Memory B cell (primary cell): ENCODE results near the gene TAGAP.
A peak's percentile ranks its signal among the peaks of the same experiment; 100 is the strongest.

Experiments used
- ATAC-seq: fragments of 150-1000 bp; cut with Tn5 transposase; 2 replicates; pipeline ENCODE4 v1.10.0; 2021; ENCODE audit warnings: low read depth, mild to moderate bottlenecking, moderate library complexity
- DNase-seq, 2 donors: peaks; one replicate each; pipeline ENCODE4 v3.0.0; 2022; ENCODE audit warnings: low spot score in 2 of 2
- H3K27ac Mint-ChIP-seq: one replicate; pipeline ENCODE4 v1.8.0; 2022; ENCODE audit warnings: mild to moderate bottlenecking, moderate library complexity, mixed read lengths
- H3K27me3 Mint-ChIP-seq: one replicate; pipeline ENCODE4 v1.8.0; 2022; ENCODE audit warnings: mixed read lengths
- H3K36me3 Mint-ChIP-seq: one replicate; pipeline ENCODE4 v1.8.0; 2022; ENCODE audit warnings: mild to moderate bottlenecking, mixed read lengths
- H3K4me1 Mint-ChIP-seq: one replicate; pipeline ENCODE4 v1.8.0; 2022; ENCODE audit warnings: mixed read lengths
- H3K4me3 Mint-ChIP-seq: one replicate; pipeline ENCODE4 v1.8.0; 2022; ENCODE audit warnings: mild to moderate bottlenecking, moderate library complexity, mixed read lengths
- H3K9me3 Mint-ChIP-seq: one replicate; pipeline ENCODE4 v1.8.0; 2022; ENCODE audit warnings: mixed read lengths

TAGAP gene

DNA sequence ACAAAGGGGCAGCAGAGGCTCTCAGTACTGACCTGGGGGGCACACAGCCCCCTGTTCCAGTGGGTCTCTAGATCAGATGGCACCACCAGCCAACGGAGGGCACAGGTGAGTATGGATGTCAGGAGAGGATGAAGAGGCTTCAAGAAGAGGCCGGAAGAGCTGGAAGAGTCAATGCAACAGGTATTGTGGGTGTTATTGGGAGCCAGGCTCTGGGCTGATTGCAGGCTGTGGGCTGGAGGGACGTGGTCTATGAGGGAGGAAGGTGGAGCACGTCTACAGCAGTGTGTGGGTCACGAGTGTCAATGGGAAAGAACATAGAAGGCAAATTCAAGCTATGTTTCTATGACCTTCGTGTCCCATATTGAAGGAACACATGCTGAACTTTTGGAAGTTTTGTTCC, 18.8 kb upstream of the TAGAP start:
- no peaks in the 10 kb centered on the region for H3K36me3 Mint-ChIP-seq
- H3K4me1 Mint-ChIP-seq, result peaks cover 47% of the 10 kb centered on the region
- H3K27ac Mint-ChIP-seq, result peak overlapping the region; percentile 98
- no peaks in the 10 kb centered on the region for H3K27me3 Mint-ChIP-seq
- DNase-seq (no peak), ATAC-seq (no peak)
- peak overlapping the region; percentile 0 for H3K4me3 Mint-ChIP-seq
- H3K9me3 Mint-ChIP-seq, result no peaks in the 10 kb centered on the region

- Mint-ChIP-seq H3K4me1 (peaks cover 45% of the 10 kb centered on the region), H3K27me3 (no peaks in the 10 kb centered on the region), H3K9me3 (no peaks in the 10 kb centered on the region), H3K36me3 (no peaks in the 10 kb centered on the region), H3K27ac (peak overlapping the region; percentile 98), H3K4me3 (peak overlapping the region; percentile 0)
- ATAC-seq (peak; percentile 58), DNase-seq (no peak)
Measured at GRCh38 chr6:159062976-159063375, 18.2 kb upstream of the TAGAP start.

DNA sequence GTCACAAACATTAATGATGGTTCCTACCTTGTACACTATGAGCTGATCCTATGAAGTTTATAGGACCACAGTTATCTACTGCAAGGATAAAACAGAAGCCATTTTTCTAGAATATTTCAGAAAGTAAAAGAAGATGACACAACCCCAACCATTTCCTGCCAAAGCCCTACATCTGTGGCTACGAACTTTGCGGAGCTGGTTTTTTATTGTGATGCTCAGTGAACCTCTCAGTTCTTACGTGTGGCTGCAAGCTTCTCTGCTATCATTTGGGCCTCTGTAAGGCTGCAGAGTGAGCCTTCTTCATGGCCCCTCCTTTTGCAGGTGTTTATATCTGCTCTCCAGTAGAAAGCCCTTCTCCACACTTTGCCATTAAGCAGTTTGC, 17.8 kb upstream of the TAGAP start:
- Mint-ChIP-seq H3K4me1 (peaks cover 45% of the 10 kb centered on the region), H3K4me3 (peak overlapping the region; percentile 0), H3K9me3 (no peaks in the 10 kb centered on the region), H3K27ac (peak overlapping the region; percentile 98), H3K36me3 (no peaks in the 10 kb centered on the region), H3K27me3 (no peaks in the 10 kb centered on the region)
- peak; percentile 87 for ATAC-seq
- DNase-seq, result peak in 1 of 2 donors; percentile 55

GRCh38 chr6:159061805-159062563, 17.2 kb upstream of the TAGAP start:
- ATAC-seq (peak; percentile 78), DNase-seq (peak in 1 of 2 donors; percentile 45)
- Mint-ChIP-seq H3K9me3 (no peaks in the 10 kb centered on the region), H3K4me3 (no peak overlapping the region), H3K4me1 (peaks cover 43% of the 10 kb centered on the region), H3K27me3 (no peaks in the 10 kb centered on the region), H3K36me3 (no peaks in the 10 kb centered on the region), H3K27ac (peak overlapping the region; percentile 98)

DNA sequence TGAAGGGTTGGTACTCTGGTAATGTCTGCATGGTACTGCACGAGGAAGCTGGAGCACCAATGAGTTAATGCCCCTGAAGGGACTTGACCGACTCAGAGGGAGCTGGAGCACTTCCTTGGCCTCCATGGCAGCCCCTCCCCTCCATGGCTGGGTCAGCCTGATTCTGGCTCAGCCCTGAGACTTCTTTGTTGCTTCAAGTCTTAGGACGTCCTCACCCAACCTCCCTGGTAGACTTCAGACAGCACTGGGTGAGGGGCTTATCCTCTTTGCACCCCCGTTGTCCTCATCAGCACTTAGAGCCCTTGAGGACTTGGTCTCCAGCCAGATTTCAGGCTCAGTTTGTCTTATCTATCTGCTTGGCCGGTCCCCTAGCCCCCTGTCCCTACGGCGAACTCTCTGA, 16.4 kb upstream of the TAGAP start:
- H3K4me3 Mint-ChIP-seq, result no peak overlapping the region
- H3K27ac Mint-ChIP-seq, result peak overlapping the region; percentile 98
- no peak for DNase-seq
- no peaks in the 10 kb centered on the region for H3K9me3 Mint-ChIP-seq
- H3K4me1 Mint-ChIP-seq, result peaks cover 44% of the 10 kb centered on the region
- no peaks in the 10 kb centered on the region for H3K27me3 Mint-ChIP-seq
- no peaks in the 10 kb centered on the region for H3K36me3 Mint-ChIP-seq
- no peak for ATAC-seq

DNA sequence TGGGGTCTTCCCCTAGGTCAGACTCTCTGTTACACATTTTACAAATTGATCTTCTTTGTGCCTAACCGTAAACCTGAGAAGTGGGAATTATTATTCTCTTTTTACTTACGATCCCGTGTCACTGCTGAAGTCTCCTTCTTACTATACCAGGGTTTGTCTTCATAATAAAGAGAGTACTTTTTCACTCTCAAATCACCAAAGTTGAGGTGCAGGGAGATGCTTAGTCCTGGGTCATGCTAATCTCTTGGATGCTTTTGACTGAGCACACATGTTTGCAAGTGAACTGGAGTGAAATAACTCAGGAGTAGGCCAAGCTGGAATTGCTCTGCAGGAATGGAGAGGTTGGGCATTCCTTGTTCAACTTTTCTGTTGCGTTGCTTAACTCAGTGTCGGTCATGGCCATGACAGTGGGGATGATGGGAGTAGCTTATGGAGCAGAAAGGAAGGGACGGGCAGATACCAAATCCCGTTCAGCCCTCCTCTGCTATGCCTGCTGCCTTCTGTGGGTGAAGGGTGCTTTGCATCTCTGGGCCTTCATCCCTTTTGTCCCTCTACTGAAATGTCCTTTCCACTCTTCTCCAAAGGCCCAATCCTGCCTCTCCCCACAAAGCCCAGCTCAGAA, 15.2 kb upstream of the TAGAP start:
- H3K27ac Mint-ChIP-seq, result peak overlapping the region; percentile 98
- no peak overlapping the region for H3K4me3 Mint-ChIP-seq
- H3K36me3 Mint-ChIP-seq, result no peaks in the 10 kb centered on the region
- peaks cover 52% of the 10 kb centered on the region for H3K4me1 Mint-ChIP-seq
- DNase-seq (no peak), ATAC-seq (no peak)
- no peaks in the 10 kb centered on the region for H3K27me3 Mint-ChIP-seq
- H3K9me3 Mint-ChIP-seq, result no peaks in the 10 kb centered on the region

GRCh38 chr6:159059141-159059540, 14.3 kb upstream of the TAGAP start:
- no peak overlapping the region for H3K4me3 Mint-ChIP-seq
- ATAC-seq, result no peak

GRCh38 chr6:159056899-159057298, 12.1 kb upstream of the TAGAP start:
- H3K4me1 Mint-ChIP-seq, result peaks cover 53% of the 10 kb centered on the region
- peak overlapping the region; percentile 17 for H3K27ac Mint-ChIP-seq
- H3K36me3 Mint-ChIP-seq, result no peaks in the 10 kb centered on the region
- H3K27me3 Mint-ChIP-seq, result no peaks in the 10 kb centered on the region
- no peak for ATAC-seq
- DNase-seq, result no peak
- H3K4me3 Mint-ChIP-seq, result no peak overlapping the region
- H3K9me3 Mint-ChIP-seq, result no peaks in the 10 kb centered on the region

More at GRCh38 chr6:159059141-159059540, 14.3 kb upstream of the TAGAP start:
- Mint-ChIP-seq H3K9me3 (no peaks in the 10 kb centered on the region), H3K27ac (peak overlapping the region; percentile 98), H3K27me3 (no peaks in the 10 kb centered on the region), H3K36me3 (no peaks in the 10 kb centered on the region), H3K4me1 (peaks cover 58% of the 10 kb centered on the region)
- DNase-seq, result no peak

DNA sequence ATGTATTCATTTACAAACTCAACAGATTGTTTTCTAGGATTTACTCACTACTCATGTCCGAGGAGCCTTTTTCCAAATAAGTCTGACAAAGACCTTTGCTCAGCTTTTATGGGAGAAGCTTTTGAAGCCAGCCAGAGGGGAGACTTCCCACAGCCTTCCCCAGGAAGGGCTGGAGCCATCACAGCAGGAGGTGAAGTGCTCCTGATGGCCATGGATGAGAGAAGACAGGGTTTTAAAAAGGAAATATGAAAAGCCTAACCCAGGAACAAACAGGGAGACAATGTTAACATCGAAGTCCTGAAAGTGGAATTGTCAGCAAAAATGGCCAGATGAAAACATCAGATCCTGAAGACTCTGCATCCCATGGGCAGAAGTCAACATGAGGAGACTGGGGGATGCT, 11.6 kb upstream of the TAGAP start:
- peak overlapping the region; percentile 33 for H3K4me3 Mint-ChIP-seq
- peaks cover 51% of the 10 kb centered on the region for H3K4me1 Mint-ChIP-seq
- no peaks in the 10 kb centered on the region for H3K36me3 Mint-ChIP-seq
- no peaks in the 10 kb centered on the region for H3K27me3 Mint-ChIP-seq
- DNase-seq (no peak), ATAC-seq (no peak)
- H3K9me3 Mint-ChIP-seq, result no peaks in the 10 kb centered on the region
- H3K27ac Mint-ChIP-seq, result peak overlapping the region; percentile 59

DNA sequence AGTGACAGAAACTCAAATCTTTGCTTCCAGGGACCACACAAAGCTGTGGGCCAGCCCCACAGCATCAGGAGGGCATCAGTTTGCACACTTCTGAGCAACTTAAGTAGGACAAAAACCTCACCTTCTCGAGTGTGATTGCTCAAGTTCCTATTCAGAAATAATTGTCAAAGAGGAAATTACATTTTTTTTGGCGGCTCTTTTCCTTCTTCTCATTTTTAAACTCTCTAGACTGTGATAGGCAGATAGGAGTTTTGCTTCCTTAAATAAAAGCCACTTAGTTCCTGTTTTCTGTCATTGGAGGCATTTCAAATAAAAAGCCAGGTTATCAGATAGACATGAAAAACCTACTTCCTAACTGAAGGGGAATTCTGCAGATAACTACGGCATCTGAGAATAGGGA, 11.2 kb upstream of the TAGAP start:
- peak overlapping the region; percentile 59 for H3K27ac Mint-ChIP-seq
- H3K4me3 Mint-ChIP-seq, result peak overlapping the region; percentile 33
- H3K36me3 Mint-ChIP-seq, result no peaks in the 10 kb centered on the region
- ATAC-seq (peak; percentile 84), DNase-seq (peak in 1 of 2 donors; percentile 42)
- H3K4me1 Mint-ChIP-seq, result peaks cover 50% of the 10 kb centered on the region
- H3K27me3 Mint-ChIP-seq, result no peaks in the 10 kb centered on the region
- no peaks in the 10 kb centered on the region for H3K9me3 Mint-ChIP-seq

GRCh38 chr6:159053781-159054398, 9.1 kb upstream of the TAGAP start:
- ATAC-seq (peak; percentile 29), DNase-seq (no peak)
- Mint-ChIP-seq H3K27me3 (no peaks in the 10 kb centered on the region), H3K4me3 (no peak overlapping the region), H3K4me1 (peaks cover 37% of the 10 kb centered on the region), H3K36me3 (no peaks in the 10 kb centered on the region), H3K9me3 (no peaks in the 10 kb centered on the region), H3K27ac (no peak overlapping the region)

DNA sequence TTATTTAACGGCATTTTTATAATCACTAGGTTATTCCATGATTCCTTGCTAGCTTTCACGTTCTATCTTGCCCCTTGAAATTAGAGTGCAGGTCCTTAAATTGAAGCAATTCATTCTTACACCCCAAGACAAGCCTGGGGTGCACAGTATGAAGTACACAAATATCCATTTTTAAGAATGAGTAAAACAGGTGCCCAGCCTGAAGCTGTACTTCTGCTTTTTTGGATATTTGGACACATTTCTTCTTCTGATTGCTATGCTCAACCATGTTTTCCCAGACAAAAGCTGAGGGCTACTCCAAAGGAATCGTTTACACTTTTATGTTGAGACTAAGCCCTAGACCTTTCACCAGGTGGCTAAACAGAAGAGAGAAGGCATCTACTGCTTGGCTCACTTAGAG, 7.9 kb upstream of the TAGAP start:
- H3K27ac Mint-ChIP-seq, result no peak overlapping the region
- no peak for DNase-seq
- H3K4me3 Mint-ChIP-seq, result peak overlapping the region; percentile 8
- no peaks in the 10 kb centered on the region for H3K36me3 Mint-ChIP-seq
- no peaks in the 10 kb centered on the region for H3K9me3 Mint-ChIP-seq
- H3K4me1 Mint-ChIP-seq, result peaks cover 41% of the 10 kb centered on the region
- peak; percentile 49 for ATAC-seq
- H3K27me3 Mint-ChIP-seq, result no peaks in the 10 kb centered on the region

- Mint-ChIP-seq H3K27ac (no peak overlapping the region), H3K4me1 (peaks cover 23% of the 10 kb centered on the region), H3K9me3 (no peaks in the 10 kb centered on the region), H3K36me3 (peaks cover 9% of the 10 kb centered on the region), H3K27me3 (no peaks in the 10 kb centered on the region), H3K4me3 (no peak overlapping the region)
- ATAC-seq, result no peak
- DNase-seq, result no peak
Measured at GRCh38 chr6:159047891-159048685, 3.3 kb upstream of the TAGAP start.

DNA sequence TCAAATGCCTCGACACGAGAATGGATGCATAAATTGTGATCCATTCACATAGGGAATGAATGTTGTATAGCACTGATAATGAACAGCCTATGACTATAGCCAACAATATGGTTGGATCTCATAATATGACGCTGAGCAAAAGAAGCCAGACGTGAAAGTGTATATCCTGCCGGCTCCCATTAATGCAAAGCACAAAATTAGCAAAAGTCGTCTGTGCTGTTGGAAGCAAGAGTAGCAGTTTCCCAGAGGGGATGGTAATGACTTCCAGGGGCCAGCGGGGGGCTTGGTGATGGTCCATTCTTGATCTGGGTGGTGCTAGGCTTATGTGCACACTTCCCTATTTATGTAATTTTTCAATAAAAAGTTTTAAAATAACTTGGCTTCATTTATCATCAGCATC, 1.0 kb upstream of the TAGAP start:
- H3K4me3 Mint-ChIP-seq, result peak overlapping the region; percentile 96
- H3K36me3 Mint-ChIP-seq, result peaks cover 30% of the 10 kb centered on the region
- no peaks in the 10 kb centered on the region for H3K27me3 Mint-ChIP-seq
- peaks cover 36% of the 10 kb centered on the region for H3K4me1 Mint-ChIP-seq
- no peaks in the 10 kb centered on the region for H3K9me3 Mint-ChIP-seq
- peak in 1 of 2 donors; percentile 7 for DNase-seq
- peak overlapping the region; percentile 99 for H3K27ac Mint-ChIP-seq
- no peak for ATAC-seq
